ENCODE measurements around the gene NUP42.

DNA sequence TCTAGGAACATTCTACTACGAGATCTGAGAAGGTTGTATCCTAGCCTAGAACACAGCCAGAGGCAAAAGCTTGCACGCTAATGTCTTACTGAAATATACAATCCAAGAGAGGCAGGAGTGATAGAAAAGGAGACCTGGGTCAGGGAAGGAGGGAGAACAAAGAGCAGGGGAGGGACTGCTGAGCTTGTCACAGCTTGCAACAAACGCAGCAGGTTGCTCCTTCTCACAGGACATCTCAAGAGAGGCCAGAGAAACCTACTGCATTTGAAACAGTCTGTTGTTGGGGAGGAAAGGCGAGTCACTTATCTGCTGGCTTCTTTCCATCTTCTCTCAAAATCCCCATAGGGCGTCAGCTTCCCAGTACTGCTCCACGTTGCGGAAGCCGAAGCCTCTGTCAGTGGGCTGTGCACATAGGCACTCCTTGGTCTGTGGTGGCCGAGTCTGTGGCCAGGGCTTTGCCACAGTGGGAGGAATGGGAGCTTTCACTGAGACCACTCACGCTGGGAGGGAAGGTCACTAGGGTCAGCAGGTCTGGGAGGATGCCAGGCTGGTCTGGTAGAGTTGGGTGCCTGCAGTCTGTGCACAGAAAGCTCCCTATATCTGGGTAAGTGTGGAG lies 39.0 kb downstream of the NUP42 start:
- TF ChIP-seq POLR2A (IDR thresholded peaks at IDR 0.05; ENCODE audit: low read depth, low read length), result no peak
- no peak for TF ChIP-seq POLR2AphosphoS5 (IDR thresholded peaks at IDR 0.05; ENCODE audit: low read depth, low read length)
- TF ChIP-seq TAF1 (IDR thresholded peaks at IDR 0.05; ENCODE audit: borderline replicate concordance, low read depth, low read length), result no peak
